GM06990 (cell line): ENCODE results near the gene CLDN10.
A peak's percentile ranks its signal among the peaks of the same experiment; 100 is the strongest.

Source experiments
- DNase-seq: peaks from one replicate; pipeline ENCODE4 v3.0.0-alpha.2; 2011; ENCODE audit not compliant: insufficient read length; ENCODE audit errors: extremely low read depth
- H3K27me3 ChIP-seq: replicated peaks from 2 replicates; pipeline ENCODE4 v1.6.0; 2011; ENCODE audit warnings: low read length; ENCODE audit not compliant: control insufficient read depth, insufficient read depth
- H3K36me3 ChIP-seq: 2 replicates; pipeline ENCODE4 v1.5.1; 2011; ENCODE audit warnings: low read length; ENCODE audit not compliant: control insufficient read depth, insufficient read depth
- H3K4me3 ChIP-seq: replicated peaks from 2 replicates; pipeline ENCODE4 v1.5.1; 2011; ENCODE audit warnings: low read depth, mild to moderate bottlenecking, control low read depth, low read length
- TF ChIP-seq, protein P1 (sequence below): IDR thresholded peaks from 2 replicates; pipeline ENCODE4 v1.5.1; 2011; ENCODE audit warnings: low read length, control low read depth, mild to moderate bottlenecking, inconsistent platforms; ENCODE audit not compliant: insufficient read depth, poor library complexity, severe bottlenecking

The CLDN10 gene

DNA sequence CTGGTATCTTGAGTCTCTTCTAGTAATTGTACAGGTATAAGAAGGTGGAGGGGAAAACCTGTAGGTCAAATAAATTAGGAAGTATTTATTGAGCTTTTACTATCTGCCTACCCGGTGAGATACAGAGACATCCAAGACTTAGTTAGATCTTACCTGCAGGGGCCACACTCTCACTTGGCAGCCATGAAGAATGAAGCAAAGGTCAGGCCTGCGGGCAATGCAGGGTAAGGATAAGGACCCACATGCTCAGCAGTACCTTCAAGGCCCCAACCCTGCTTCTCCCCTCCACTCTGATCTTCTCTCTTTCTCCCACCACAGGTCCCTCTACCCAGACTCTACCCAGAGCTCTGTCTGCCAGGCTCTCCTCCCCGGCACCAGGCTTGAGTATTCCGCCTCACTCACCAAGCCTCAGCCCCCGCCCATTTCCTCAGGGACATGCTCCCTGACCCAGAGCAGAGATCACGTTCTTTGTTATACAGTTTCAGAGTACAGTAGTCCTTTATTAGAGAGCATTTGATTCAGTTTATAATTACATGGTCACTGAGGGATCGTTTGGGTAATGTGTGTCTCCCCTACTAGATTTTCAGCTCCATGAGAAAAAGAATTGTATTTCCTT is 18.9 kb upstream of the CLDN10 start:
- DNase-seq: no peak
- no peak overlapping the region for H3K4me3 ChIP-seq
- TF ChIP-seq, protein P1, sequence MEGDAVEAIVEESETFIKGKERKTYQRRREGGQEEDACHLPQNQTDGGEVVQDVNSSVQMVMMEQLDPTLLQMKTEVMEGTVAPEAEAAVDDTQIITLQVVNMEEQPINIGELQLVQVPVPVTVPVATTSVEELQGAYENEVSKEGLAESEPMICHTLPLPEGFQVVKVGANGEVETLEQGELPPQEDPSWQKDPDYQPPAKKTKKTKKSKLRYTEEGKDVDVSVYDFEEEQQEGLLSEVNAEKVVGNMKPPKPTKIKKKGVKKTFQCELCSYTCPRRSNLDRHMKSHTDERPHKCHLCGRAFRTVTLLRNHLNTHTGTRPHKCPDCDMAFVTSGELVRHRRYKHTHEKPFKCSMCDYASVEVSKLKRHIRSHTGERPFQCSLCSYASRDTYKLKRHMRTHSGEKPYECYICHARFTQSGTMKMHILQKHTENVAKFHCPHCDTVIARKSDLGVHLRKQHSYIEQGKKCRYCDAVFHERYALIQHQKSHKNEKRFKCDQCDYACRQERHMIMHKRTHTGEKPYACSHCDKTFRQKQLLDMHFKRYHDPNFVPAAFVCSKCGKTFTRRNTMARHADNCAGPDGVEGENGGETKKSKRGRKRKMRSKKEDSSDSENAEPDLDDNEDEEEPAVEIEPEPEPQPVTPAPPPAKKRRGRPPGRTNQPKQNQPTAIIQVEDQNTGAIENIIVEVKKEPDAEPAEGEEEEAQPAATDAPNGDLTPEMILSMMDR: no peak
- no peaks in the 10 kb centered on the region for H3K36me3 ChIP-seq
- no peaks in the 10 kb centered on the region for H3K27me3 ChIP-seq

GRCh38 chr13:95535243-95535642 is 17.3 kb upstream of the CLDN10 start:
- Histone ChIP-seq H3K4me3 (no peak overlapping the region), H3K36me3 (no peaks in the 10 kb centered on the region), H3K27me3 (no peaks in the 10 kb centered on the region)
- TF ChIP-seq, protein P1: no peak
- DNase-seq: no peak

GRCh38 chr13:95536632-95537241 is 15.8 kb upstream of the CLDN10 start:
- H3K27me3 ChIP-seq: no peaks in the 10 kb centered on the region
- no peak for DNase-seq
- no peak overlapping the region for H3K4me3 ChIP-seq
- TF ChIP-seq, protein P1: peak; percentile 37
- H3K36me3 ChIP-seq: no peaks in the 10 kb centered on the region

GRCh38 chr13:95540888-95541287 is 11.6 kb upstream of the CLDN10 start:
- DNase-seq: no peak
- Histone ChIP-seq H3K4me3 (no peak overlapping the region), H3K27me3 (no peaks in the 10 kb centered on the region), H3K36me3 (no peaks in the 10 kb centered on the region)
- TF ChIP-seq, protein P1: no peak

DNA sequence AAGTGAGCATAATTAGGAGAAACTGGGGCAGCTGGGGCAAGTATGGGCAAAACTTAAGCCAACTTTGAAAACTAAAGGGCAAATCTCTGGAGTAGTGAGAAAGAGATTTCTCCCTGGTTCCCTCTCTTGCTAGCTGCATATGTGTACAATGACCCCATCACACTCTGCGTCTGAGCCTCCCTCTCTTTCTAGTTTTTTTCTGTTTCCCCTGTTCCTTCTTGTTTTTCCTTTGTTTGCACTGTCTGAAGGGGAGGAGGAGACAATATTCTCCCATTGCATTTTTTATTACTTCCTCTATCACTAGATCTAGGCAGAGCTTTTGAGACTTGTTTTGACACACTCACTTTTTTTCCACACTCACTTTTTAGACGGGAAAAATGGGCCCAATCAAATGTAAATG is 11.2 kb upstream of the CLDN10 start:
- H3K4me3 ChIP-seq: no peak overlapping the region
- no peak for DNase-seq
- no peaks in the 10 kb centered on the region for H3K27me3 ChIP-seq
- no peaks in the 10 kb centered on the region for H3K36me3 ChIP-seq
- TF ChIP-seq, protein P1: no peak

DNA sequence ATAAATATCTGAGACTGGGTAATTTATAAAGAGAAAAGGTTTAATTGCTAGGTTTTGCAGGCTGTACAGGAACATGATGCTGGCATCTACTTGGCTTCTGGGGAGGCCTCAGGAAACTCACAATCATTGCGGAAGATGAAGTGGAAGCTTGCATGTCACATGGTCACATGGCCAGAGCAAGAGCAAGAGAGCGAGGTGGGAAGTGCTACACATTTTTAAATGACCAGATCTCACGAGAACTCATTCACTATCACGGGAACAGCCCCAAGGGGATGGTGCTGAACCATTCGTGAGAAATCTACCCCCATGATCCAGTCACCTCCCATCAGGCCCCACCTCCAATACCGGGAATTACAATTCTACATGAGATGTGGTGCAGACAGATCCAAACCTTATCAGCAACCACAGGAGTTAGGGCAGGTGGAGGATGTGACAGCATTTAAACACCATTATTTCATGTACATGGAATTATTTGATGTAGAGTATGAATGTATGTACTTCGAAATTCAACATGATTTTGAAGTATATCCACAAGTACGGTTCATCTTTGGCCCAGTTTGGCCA is 10.5 kb upstream of the CLDN10 start:
- Histone ChIP-seq H3K27me3 (no peaks in the 10 kb centered on the region; the same call in 1 of the 2 replicates), H3K4me3 (no peak overlapping the region), H3K36me3 (no peaks in the 10 kb centered on the region)
- no peak for DNase-seq
- TF ChIP-seq, protein P1: no peak
